Right lobe of liver (tissue), 6 donors: ENCODE data around the gene CIB2. TPM values are rescaled to one million over a fixed set of nuclear protein-coding genes. Genes with fewer than 3 reads are reported as not detected.

ENCODE experiments used
- ATAC-seq, 4 donors: fragments of 200-7000 bp; cut with Tn5 transposase; one replicate each; pipeline ENCODE4 v1.9.1; 2020; ENCODE audit warnings: mild to moderate bottlenecking in 4 of 4, moderate library complexity in 4 of 4
- DNase-seq, 3 donors: peaks; one replicate each; pipeline ENCODE4 v3.0.0-alpha.2; 2020
- H3K27ac ChIP-seq, 3 donors: fragments of 200-600 bp; one replicate each; pipeline ENCODE4 v1.8.0; 2022
- H3K27me3 ChIP-seq, 2 donors: fragments of 200-600 bp; one replicate each; pipeline ENCODE4 v1.8.0; 2022
- H3K36me3 ChIP-seq, 4 donors: fragments of 200-600 bp; sonication (generic) in 1 of 4; one replicate each; pipeline versions ENCODE4 v1.5.1 to v1.8.0; 2017 to 2022; ENCODE audit warnings: control low read depth in 1 of 4
- H3K4me1 ChIP-seq, 4 donors: fragments of 200-600 bp; sonication (generic) in 1 of 4; one replicate each; pipeline versions ENCODE4 v1.5.1 to v1.8.0; 2017 to 2022; ENCODE audit warnings: control low read depth in 1 of 4
- H3K4me3 ChIP-seq, 3 donors: fragments of 200-600 bp; one replicate each; pipeline ENCODE4 v1.8.0; 2022
- H3K9me3 ChIP-seq, 4 donors: fragments of 200-600 bp; sonication (generic) in 1 of 4; one replicate each; pipeline versions ENCODE4 v1.5.1 to v1.8.0; 2017 to 2022; ENCODE audit warnings: control low read depth in 1 of 4
- CTCF ChIP-seq, 4 donors: fragments of 200-600 bp in 3 of 4; fragments of 450-650 bp in 1 of 4; IDR thresholded peaks; one replicate each; pipeline versions ENCODE4 v1.5.1 to v1.8.0; 2016 to 2022; ENCODE audit warnings: antibody characterized with exemption in 4 of 4, mild to moderate bottlenecking in 2 of 4
- POLR2A ChIP-seq: fragments of 450-650 bp; IDR thresholded peaks from one replicate; pipeline ENCODE4 v1.6.1; 2017; ENCODE audit warnings: antibody characterized with exemption, mild to moderate bottlenecking
- WGBS: methylation state at CpG from one replicate; pipeline ENCODE4 v1.1.6; 2018; ENCODE audit warnings: low coverage, low lambda C conversion rate; ENCODE audit not compliant: insufficient coverage; ENCODE audit errors: missing lambda C conversion rate; 5-methylcytosine and 5-hydroxymethylcytosine counted together
- intact Hi-C, 2 donors: fragments of 100-400 bp; cut with DNase I; formaldehyde crosslinking; loops; one replicate each; pipeline versions ENCODE4 v1.11.2 to v1.14.1; 2022
- total RNA-seq, 6 experiments: library from RNA; depleted of rRNA in 2 of 6; stranded (reverse); fragments of >200 nt in 2 of 6; fragmentation: NEBNext Ultra II Directional in 3 of 6; extraction: Animal tissue kit (Norgen Biotek cat#: 25700) in 3 of 6; gene quantifications; one replicate each; pipeline versions ENCODE4 v1.1.0 to v1.2.4, GENCODE V29; 2016 to 2023
- donor health status: DM: no; HTN: yes; CAD: no.
- donor health status: DM: no; HTN: no; CAD: no.
- donor health status: DM: no; HTN: no; CAD: no.
- donor health status: DM: no; HTN: yes; CAD: no.
- donor health status: DM: no; HTN: yes; CAD: no.

The CIB2 gene
- total RNA-seq, 6 experiments from 2014 or later: 0.22 to 1.3 (median 0.74) TPM; not detected in 1

- H3K36me3 ChIP-seq: no peaks in the 10 kb centered on the region
- peak in 1 of 3 donors; percentile 60 for DNase-seq
- H3K27me3 ChIP-seq: no peaks in the 10 kb centered on the region
- peak; percentile 30 to 58 (median 48) for TF ChIP-seq CTCF (IDR thresholded peaks at IDR 0.05)
- TF ChIP-seq POLR2A: no peak
- H3K9me3 ChIP-seq: no peaks in the 10 kb centered on the region
- intact Hi-C loops: no loop called here
- no peak overlapping the region for H3K27ac ChIP-seq
- no peaks in the 10 kb centered on the region for H3K4me1 ChIP-seq
- ATAC-seq: peak; percentile 56 to 69 (median 62)
- no peak overlapping the region for H3K4me3 ChIP-seq
- WGBS: 16% methylated on average over 3 of the region's 12 CpGs
Observed at GRCh38 chr15:78177447-78177873, 46.2 kb upstream of the CIB2 start.

GRCh38 chr15:78175330-78175729, 44.1 kb upstream of the CIB2 start:
- Histone ChIP-seq H3K4me1 (no peaks in the 10 kb centered on the region), H3K9me3 (no peaks in the 10 kb centered on the region), H3K4me3 (no peak overlapping the region), H3K27ac (no peak overlapping the region), H3K36me3 (peaks cover 0 to 10% (median 5%) of the 10 kb centered on the region in 4 donors), H3K27me3 (no peaks in the 10 kb centered on the region)
- intact Hi-C loops: no loop called here
- no peak for TF ChIP-seq POLR2A
- DNase-seq: peak in 1 of 3 donors; percentile 26
- WGBS: no CpG with 5 or more reads among the region's 2 CpGs
- no peak for ATAC-seq

GRCh38 chr15:78174401-78174800, 43.2 kb upstream of the CIB2 start:
- H3K27ac ChIP-seq: no peak overlapping the region
- ATAC-seq (no peak), DNase-seq (peak in 1 of 3 donors; percentile 31)
- intact Hi-C loops: no loop called here
- TF ChIP-seq CTCF (IDR thresholded peaks at IDR 0.05) (no peak), POLR2A (no peak)
- H3K9me3 ChIP-seq: no peaks in the 10 kb centered on the region
- no peaks in the 10 kb centered on the region for H3K27me3 ChIP-seq
- no peaks in the 10 kb centered on the region for H3K4me1 ChIP-seq
- H3K4me3 ChIP-seq: no peak overlapping the region
- WGBS: 48% methylated on average over 4 of the region's 9 CpGs
- peaks cover 0 to 17% (median 8%) of the 10 kb centered on the region in 4 donors for H3K36me3 ChIP-seq

- intact Hi-C loops: no loop called here
- no peak overlapping the region for H3K4me3 ChIP-seq
- ATAC-seq: no peak
Observed at GRCh38 chr15:78171864-78172472, 40.7 kb upstream of the CIB2 start.

More at GRCh38 chr15:78171864-78172472, 40.7 kb upstream of the CIB2 start:
- Histone ChIP-seq H3K4me1 (no peaks in the 10 kb centered on the region), H3K9me3 (no peaks in the 10 kb centered on the region), H3K36me3 (peaks cover 0 to 36% (median 16%) of the 10 kb centered on the region in 4 donors), H3K27ac (no peak overlapping the region), H3K27me3 (no peaks in the 10 kb centered on the region)
- no peak for TF ChIP-seq CTCF (IDR thresholded peaks at IDR 0.05)
- no peak for TF ChIP-seq POLR2A
- DNase-seq: peak in 1 of 3 donors; percentile 24
- WGBS: 94% methylated on average over 3 of the region's 9 CpGs
